GM19328 (cell line): Measurements from ENCODE around the gene ABO.
"Not testable (repeated sequence)": the region's sequence is repeated elsewhere in the genome, so short reads cannot be mapped to it uniquely, and the experiment has no call there.

ENCODE experiments used
- ATAC-seq: cut with Tn5 transposase; IDR thresholded peaks from one replicate; pipeline ENCODE4 v1.9.1; 2021; ENCODE audit warnings: mild to moderate bottlenecking, moderate library complexity; ENCODE audit not compliant: unreplicated experiment

ABO gene

GRCh38 chr9:133246991-133247390 lies 28.0 kb downstream of the ABO start:
- no peak for ATAC-seq

GRCh38 chr9:133246562-133246961 lies 28.4 kb downstream of the ABO start:
- ATAC-seq, result no peak

DNA sequence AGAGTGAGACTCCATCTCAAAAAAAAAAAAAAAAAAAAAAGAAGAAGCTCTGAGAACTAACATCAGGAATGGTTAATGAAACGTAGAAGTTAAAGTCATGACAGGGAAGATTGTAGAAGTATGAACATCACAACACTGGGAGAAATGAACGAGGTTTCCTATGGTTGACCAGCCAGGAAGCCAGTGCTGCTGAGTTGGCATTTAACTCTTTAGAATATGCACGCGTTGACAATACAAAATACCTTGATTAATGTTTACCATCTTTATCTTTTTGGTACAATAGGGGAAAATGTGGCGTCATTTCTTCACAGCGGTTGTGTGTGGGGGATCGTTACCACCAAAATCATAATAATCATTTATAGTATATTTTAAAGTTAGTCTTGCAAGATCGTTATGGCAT lies 32.0 kb downstream of the ABO start:
- no peak for ATAC-seq

DNA sequence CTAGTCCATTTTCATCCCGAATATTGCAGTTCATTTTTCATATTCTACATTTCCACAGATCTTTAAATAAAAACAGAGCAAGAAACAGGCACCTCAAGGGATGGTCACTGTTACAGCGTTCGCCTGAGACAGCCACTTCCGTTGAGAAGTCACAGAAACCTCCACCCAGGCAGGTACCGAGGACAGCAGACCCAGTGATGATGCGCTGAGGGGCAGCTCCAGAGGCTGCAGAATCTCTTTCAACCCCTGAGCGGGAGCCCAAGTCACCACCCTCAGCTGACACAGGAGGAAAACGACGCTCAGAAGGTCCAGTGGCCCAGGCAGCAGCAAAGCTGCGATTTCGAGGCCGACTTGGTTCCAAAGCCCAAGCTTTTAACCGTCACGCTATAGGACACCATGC lies 32.8 kb downstream of the ABO start:
- no peak for ATAC-seq

DNA sequence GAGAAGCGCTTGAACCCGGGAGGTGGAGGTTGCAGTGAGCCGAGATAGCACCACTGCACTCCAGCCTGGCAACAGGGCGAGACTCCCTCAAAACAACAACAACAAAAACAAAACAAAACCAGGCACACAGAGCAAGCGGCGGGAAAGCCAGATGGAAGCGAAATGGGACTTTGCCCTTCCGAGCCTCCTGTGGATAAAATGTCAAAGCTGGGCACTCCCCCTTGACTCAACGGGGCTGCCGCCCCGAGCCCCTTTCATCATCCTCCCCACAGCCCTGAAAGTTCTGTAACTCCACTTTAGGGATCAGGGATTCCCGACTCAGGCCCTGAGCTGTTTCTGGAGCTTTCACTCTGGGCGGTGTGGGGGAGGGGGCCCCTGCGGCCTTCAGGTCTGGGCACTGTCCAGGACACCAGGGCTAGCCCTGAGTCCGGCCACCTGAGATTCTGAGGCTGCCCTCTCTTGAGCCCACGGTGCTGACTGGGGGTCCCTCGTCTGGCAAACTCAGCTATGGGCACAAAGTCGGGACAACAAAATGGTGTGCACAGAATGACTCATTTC lies 35.4 kb downstream of the ABO start:
- ATAC-seq, result no peak

DNA sequence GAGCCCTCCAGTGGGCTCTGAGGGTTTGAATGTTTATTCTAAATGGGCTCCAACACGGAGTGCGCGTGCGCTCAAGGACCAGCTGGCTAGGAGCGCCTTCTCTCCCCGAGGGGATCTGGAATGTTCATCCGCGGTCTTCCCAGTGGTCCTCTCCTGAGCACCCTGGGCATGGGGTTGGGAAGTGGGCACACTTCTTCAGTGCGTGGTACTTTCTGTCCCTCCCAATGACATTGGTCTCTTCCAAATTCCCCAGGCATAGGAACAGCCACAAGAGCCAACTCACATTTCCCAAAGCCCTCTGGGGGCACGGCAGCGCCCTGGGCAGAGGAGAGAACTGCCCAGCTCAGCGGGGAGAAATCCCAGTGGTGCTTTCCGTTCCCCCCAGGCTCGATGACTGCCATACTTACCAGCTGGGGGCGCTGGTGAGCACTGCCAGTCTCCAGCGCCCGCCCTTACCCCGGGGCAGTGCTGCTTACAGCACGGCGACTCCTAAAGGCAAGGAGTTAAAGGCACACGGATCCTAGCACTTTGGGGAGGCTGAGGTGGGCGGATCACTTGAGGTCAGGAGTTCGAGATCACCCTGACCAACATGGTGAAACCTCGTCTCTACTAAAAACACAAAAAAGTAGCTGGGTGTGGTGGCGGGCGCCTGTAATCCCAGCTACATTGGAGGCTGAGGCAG lies 36.0 kb downstream of the ABO start:
- no peak for ATAC-seq

DNA sequence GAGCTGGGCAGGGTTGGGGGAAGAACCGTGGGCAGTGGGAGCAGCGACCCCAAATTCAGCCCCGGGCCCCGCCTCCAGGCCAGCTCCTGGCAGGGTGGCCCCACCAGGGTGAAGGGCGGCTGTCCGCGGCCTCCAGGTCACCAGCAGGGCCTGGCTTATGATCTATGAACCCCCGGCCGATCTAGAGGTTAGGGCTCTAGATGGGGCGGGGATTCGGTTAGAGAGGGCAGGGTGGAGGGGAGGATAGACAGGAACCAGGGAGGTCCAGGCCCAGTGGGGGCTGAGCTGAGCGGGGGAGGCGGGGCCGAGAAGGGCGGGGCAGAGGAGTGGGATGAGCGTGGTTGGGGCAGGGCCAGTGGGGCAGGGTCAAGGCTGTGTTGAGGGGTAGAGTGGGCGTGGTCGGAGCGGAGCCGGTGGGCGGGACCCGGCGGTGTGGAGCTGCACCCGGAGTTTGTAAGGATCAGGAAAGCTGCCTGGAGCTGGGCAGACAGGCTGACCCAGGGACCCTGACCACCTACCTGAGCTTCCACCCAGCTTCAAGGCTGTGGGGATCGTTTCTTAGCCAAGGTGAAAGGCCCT lies 36.6 kb downstream of the ABO start:
- no peak for ATAC-seq

GRCh38 chr9:133237035-133237731 lies 37.8 kb downstream of the ABO start:
- ATAC-seq, result no peak

DNA sequence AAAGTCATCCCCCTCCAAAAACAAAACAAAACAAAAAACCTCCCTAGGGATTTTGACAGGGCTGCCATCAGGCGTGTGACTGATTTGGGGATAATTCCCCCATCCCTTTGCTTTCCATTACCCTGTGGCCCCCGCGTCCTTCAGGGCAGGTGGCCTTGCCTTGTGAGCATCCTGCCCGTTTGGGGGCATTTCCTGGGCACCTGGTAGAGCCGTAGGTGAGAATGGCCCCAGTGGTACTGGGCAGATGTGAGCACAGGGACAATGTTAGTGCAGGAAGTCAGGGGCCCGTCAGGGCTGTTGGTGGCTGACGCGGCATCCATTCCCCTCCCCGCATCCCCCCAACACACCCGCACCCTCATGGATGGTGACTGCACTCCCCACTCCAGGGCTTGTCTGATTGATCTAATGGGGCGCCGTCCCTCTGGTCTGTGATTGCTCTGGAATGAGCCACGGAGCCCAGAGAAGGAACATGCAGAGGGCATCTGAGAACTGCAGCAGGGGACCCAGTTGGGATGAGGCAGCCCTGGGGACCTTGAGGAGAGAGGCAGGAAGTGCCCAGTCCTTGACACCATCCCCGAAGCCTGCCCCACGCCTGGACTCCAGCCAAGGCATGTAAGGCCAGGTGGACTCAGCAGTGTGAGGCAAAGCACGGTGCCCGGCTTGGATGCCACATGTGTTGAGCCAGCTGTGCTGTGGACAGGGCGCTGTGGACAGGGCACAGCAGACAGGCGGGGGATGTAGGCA lies 38.5 kb downstream of the ABO start:
- ATAC-seq, result not testable (repeated sequence)

- ATAC-seq, result no peak
Observed at GRCh38 chr9:133235549-133236222, 39.3 kb downstream of the ABO start.

- ATAC-seq, result no peak
Observed at GRCh38 chr9:133234577-133235322, 40.3 kb downstream of the ABO start.

DNA sequence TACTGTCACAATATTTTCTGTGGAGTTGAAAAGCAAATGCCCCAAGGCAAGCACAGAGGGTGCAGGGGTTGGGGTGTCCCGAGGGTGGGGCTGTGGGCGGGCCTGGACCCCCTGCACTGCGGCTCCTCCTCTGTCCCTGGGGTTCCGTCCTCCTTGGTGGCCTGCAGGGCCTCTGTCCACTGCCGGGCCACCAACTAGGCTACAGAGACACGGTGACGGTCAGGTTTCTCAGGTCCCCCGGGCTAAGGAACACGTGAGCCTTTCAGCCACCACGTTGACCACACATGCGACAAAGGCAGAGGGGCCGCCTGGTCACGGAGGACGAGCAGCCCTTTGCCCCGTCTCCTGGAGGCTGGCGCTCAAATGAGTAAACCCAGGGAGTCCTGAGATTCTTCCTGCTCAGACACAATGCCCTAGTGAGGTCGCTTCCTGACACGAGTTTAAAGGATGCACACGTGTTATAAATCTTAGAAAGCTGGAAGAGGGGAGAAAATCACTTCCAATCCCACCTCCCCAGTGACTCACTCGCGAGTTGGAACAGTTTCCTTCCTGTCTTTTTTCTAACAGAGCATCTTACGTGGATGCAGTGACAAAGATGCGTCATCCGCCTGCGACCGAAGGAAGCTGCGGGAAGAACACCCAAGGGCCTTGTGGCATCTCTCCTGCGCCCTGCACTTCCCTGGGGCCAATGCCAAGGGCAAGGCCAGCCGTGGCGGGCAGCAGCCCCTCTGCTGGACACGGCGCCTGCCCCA lies 41.1 kb downstream of the ABO start:
- no peak for ATAC-seq

- ATAC-seq, result not testable (repeated sequence)
Observed at GRCh38 chr9:133231934-133232568, 43.0 kb downstream of the ABO start.

- ATAC-seq, result not testable (repeated sequence)
Observed at GRCh38 chr9:133230514-133230913, 44.5 kb downstream of the ABO start.

- ATAC-seq, result no peak
Observed at GRCh38 chr9:133230093-133230492, 44.9 kb downstream of the ABO start.

GRCh38 chr9:133228474-133229193 lies 46.4 kb downstream of the ABO start:
- not testable (repeated sequence) for ATAC-seq

DNA sequence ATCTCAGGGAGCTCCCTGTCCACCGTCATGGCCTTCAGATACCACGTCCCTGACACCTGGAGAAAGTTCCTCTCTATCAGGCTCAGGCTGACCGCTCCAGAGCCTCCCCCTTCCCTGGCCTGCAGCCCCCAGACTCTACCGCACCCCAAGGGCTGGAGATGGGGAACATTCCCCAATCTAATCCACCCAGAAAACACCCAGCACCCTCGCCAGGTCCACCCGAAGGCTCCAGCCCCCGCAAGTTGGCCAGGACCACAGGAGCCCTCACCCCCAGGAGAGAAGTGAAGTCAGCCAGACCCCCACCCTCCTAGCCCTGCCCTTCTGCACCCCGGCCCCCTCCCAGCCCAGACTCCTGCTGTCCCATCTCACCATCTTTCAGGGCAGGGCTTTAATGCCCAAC lies 47.0 kb downstream of the ABO start:
- not testable (repeated sequence) for ATAC-seq

GRCh38 chr9:133227242-133227860 lies 47.6 kb downstream of the ABO start:
- ATAC-seq, result no peak
